T-helper 2 cell treated with Interferon-gamma antibody and Interleukin-4, amounts not matched to agents 5 μg/mL and 100 μg/mL, for 36 hours (primary cell): ENCODE measurements around the gene SGK1.
"Not testable (repeated sequence)": the region's sequence is repeated elsewhere in the genome, so short reads cannot be mapped to it uniquely, and the experiment has no call there.

Experiments
- DNase-seq: peaks from one replicate; pipeline ENCODE4 v3.0.0; 2021; ENCODE audit warnings: low spot score
- H3K27ac Mint-ChIP-seq: one replicate; pipeline ENCODE4 v1.8.0; 2021; ENCODE audit warnings: mild to moderate bottlenecking, mixed read lengths
- H3K27me3 Mint-ChIP-seq: one replicate; pipeline ENCODE4 v1.8.0; 2021; ENCODE audit warnings: low read depth, mixed read lengths
- H3K36me3 Mint-ChIP-seq: one replicate; pipeline ENCODE4 v1.8.0; 2021; ENCODE audit warnings: low read depth, mixed read lengths
- H3K4me1 Mint-ChIP-seq: one replicate; pipeline ENCODE4 v1.8.0; 2021; ENCODE audit warnings: low read depth, mixed read lengths
- H3K4me3 Mint-ChIP-seq: one replicate; pipeline ENCODE4 v1.8.0; 2022; ENCODE audit warnings: mild to moderate bottlenecking, moderate library complexity, mixed read lengths
- H3K9me3 Mint-ChIP-seq: one replicate; pipeline ENCODE4 v1.8.0; 2021; ENCODE audit warnings: mixed read lengths

Gene SGK1

GRCh38 chr6:134249239-134249758, 68.6 kb downstream of the SGK1 start:
- Mint-ChIP-seq H3K36me3 (peaks cover 6% of the 10 kb centered on the region), H3K27ac (peak overlapping the region; percentile 2), H3K27me3 (peaks cover 2% of the 10 kb centered on the region), H3K9me3 (no peaks in the 10 kb centered on the region), H3K4me1 (peaks cover 49% of the 10 kb centered on the region), H3K4me3 (no peak overlapping the region)
- DNase-seq, result no peak

GRCh38 chr6:134247844-134248580, 69.9 kb downstream of the SGK1 start:
- Mint-ChIP-seq H3K27ac (peak overlapping the region; percentile 72), H3K4me3 (peak overlapping the region; percentile 66), H3K36me3 (peaks cover 6% of the 10 kb centered on the region), H3K9me3 (no peaks in the 10 kb centered on the region), H3K4me1 (peaks cover 49% of the 10 kb centered on the region), H3K27me3 (peaks cover 2% of the 10 kb centered on the region)
- no peak for DNase-seq

- DNase-seq, result peak; percentile 70
- peak overlapping the region; percentile 66 for H3K4me3 Mint-ChIP-seq
- H3K36me3 Mint-ChIP-seq, result peaks cover 6% of the 10 kb centered on the region
- peaks cover 2% of the 10 kb centered on the region for H3K27me3 Mint-ChIP-seq
- H3K9me3 Mint-ChIP-seq, result no peaks in the 10 kb centered on the region
- peak overlapping the region; percentile 72 for H3K27ac Mint-ChIP-seq
- peaks cover 49% of the 10 kb centered on the region for H3K4me1 Mint-ChIP-seq
Measured at GRCh38 chr6:134247231-134247833, 70.6 kb downstream of the SGK1 start.

GRCh38 chr6:134245706-134246105, 72.2 kb downstream of the SGK1 start:
- H3K9me3 Mint-ChIP-seq, result peaks cover 4% of the 10 kb centered on the region
- DNase-seq, result no peak
- peaks cover 57% of the 10 kb centered on the region for H3K4me1 Mint-ChIP-seq
- H3K4me3 Mint-ChIP-seq, result no peak overlapping the region
- H3K27me3 Mint-ChIP-seq, result no peaks in the 10 kb centered on the region
- H3K27ac Mint-ChIP-seq, result peak overlapping the region; percentile 26
- peaks cover 8% of the 10 kb centered on the region for H3K36me3 Mint-ChIP-seq

- H3K4me1 Mint-ChIP-seq, result peaks cover 55% of the 10 kb centered on the region
- H3K4me3 Mint-ChIP-seq, result no peak overlapping the region
- peaks cover 4% of the 10 kb centered on the region for H3K9me3 Mint-ChIP-seq
- H3K27me3 Mint-ChIP-seq, result no peaks in the 10 kb centered on the region
- peaks cover 10% of the 10 kb centered on the region for H3K36me3 Mint-ChIP-seq
- no peak for DNase-seq
- H3K27ac Mint-ChIP-seq, result no peak overlapping the region
Measured at GRCh38 chr6:134245041-134245440, 72.9 kb downstream of the SGK1 start.

- peaks cover 4% of the 10 kb centered on the region for H3K9me3 Mint-ChIP-seq
- peak overlapping the region; percentile 63 for H3K4me3 Mint-ChIP-seq
- peak overlapping the region; percentile 94 for H3K27ac Mint-ChIP-seq
- no peaks in the 10 kb centered on the region for H3K27me3 Mint-ChIP-seq
- DNase-seq, result peak; percentile 44
- peaks cover 7% of the 10 kb centered on the region for H3K36me3 Mint-ChIP-seq
- H3K4me1 Mint-ChIP-seq, result peaks cover 49% of the 10 kb centered on the region
Measured at GRCh38 chr6:134240665-134241431, 77.1 kb downstream of the SGK1 start.

GRCh38 chr6:134238960-134239795, 78.7 kb downstream of the SGK1 start:
- Mint-ChIP-seq H3K4me1 (peaks cover 49% of the 10 kb centered on the region), H3K9me3 (peaks cover 4% of the 10 kb centered on the region), H3K4me3 (peak overlapping the region; percentile 63), H3K36me3 (peaks cover 7% of the 10 kb centered on the region), H3K27me3 (no peaks in the 10 kb centered on the region), H3K27ac (peak overlapping the region; percentile 83)
- DNase-seq, result no peak

- DNase-seq, result no peak
- Mint-ChIP-seq H3K36me3 (peaks cover 7% of the 10 kb centered on the region), H3K27me3 (no peaks in the 10 kb centered on the region), H3K4me3 (no peak overlapping the region), H3K27ac (no peak overlapping the region), H3K9me3 (peaks cover 4% of the 10 kb centered on the region), H3K4me1 (peaks cover 49% of the 10 kb centered on the region)
Measured at GRCh38 chr6:134238006-134238405, 79.9 kb downstream of the SGK1 start.

GRCh38 chr6:134235937-134236751, 81.8 kb downstream of the SGK1 start:
- H3K4me3 Mint-ChIP-seq, result peak overlapping the region; percentile 21
- peak overlapping the region; percentile 52 for H3K27ac Mint-ChIP-seq
- no peaks in the 10 kb centered on the region for H3K27me3 Mint-ChIP-seq
- peaks cover 4% of the 10 kb centered on the region for H3K36me3 Mint-ChIP-seq
- no peaks in the 10 kb centered on the region for H3K9me3 Mint-ChIP-seq
- peaks cover 44% of the 10 kb centered on the region for H3K4me1 Mint-ChIP-seq
- DNase-seq, result no peak

- H3K27ac Mint-ChIP-seq, DNase-seq, H3K9me3 Mint-ChIP-seq, H3K36me3 Mint-ChIP-seq, H3K4me3 Mint-ChIP-seq, H3K27me3 Mint-ChIP-seq: not testable (repeated sequence)
- H3K4me1 Mint-ChIP-seq, result peaks cover 38% of the 10 kb centered on the region
Measured at GRCh38 chr6:134235334-134235733, 82.6 kb downstream of the SGK1 start.

- no peak for DNase-seq
- no peaks in the 10 kb centered on the region for H3K9me3 Mint-ChIP-seq
- H3K27me3 Mint-ChIP-seq, result no peaks in the 10 kb centered on the region
- H3K4me3 Mint-ChIP-seq, result no peak overlapping the region
- H3K36me3 Mint-ChIP-seq, result peaks cover 2% of the 10 kb centered on the region
- peaks cover 23% of the 10 kb centered on the region for H3K4me1 Mint-ChIP-seq
- no peak overlapping the region for H3K27ac Mint-ChIP-seq
Measured at GRCh38 chr6:134233180-134233955, 84.5 kb downstream of the SGK1 start.

- Mint-ChIP-seq H3K36me3 (peaks cover 2% of the 10 kb centered on the region), H3K9me3 (no peaks in the 10 kb centered on the region), H3K27me3 (no peaks in the 10 kb centered on the region), H3K4me3 (no peak overlapping the region), H3K27ac (no peak overlapping the region), H3K4me1 (peaks cover 12% of the 10 kb centered on the region)
- no peak for DNase-seq
Measured at GRCh38 chr6:134230940-134231339, 87.0 kb downstream of the SGK1 start.
